Activated CD8-positive, alpha-beta T cell treated with anti-CD3 and anti-CD28 coated beads, Interleukin-2, amount 10 ng/mL, durations not matched to agents 7 days and 5 days (primary cell): ENCODE measurements around the gene PRKG1. TPM values are rescaled to one million over a fixed set of nuclear protein-coding genes. Genes with fewer than 3 reads are reported as not detected.

Experiments
- ATAC-seq: fragments of 150-1000 bp; cut with Tn5 transposase; one replicate; pipeline ENCODE4 v1.10.0; 2021; ENCODE audit warnings: moderate library complexity
- CTCF ChIA-PET: fragments of 350-600 bp; sonication (Branson Sonifier 250); formaldehyde crosslinking; loops from one replicate; lab custom pipeline; 2021; ENCODE audit warnings: antibody characterized with exemption; lab: Charles Lee
- POLR2A ChIA-PET: fragments of 350-600 bp; sonication (Branson Sonifier 250); formaldehyde crosslinking; loops from one replicate; lab custom pipeline; 2021; ENCODE audit warnings: antibody characterized with exemption; lab: Charles Lee
- DNase-seq: peaks from one replicate; pipeline ENCODE4 v3.0.0-alpha.2; 2020
- H3K27ac Mint-ChIP-seq: one replicate; pipeline ENCODE4 v1.8.0; 2021; ENCODE audit warnings: mild to moderate bottlenecking, mixed read lengths
- H3K27me3 Mint-ChIP-seq: one replicate; pipeline ENCODE4 v1.8.0; 2021; ENCODE audit warnings: low read depth, mixed read lengths
- H3K36me3 Mint-ChIP-seq: one replicate; pipeline ENCODE4 v1.8.0; 2021; ENCODE audit warnings: low read depth, mixed read lengths
- H3K4me1 Mint-ChIP-seq: one replicate; pipeline ENCODE4 v1.8.0; 2021; ENCODE audit warnings: low read depth, mixed read lengths
- H3K4me3 Mint-ChIP-seq: one replicate; pipeline ENCODE4 v1.8.0; 2021; ENCODE audit warnings: mild to moderate bottlenecking, mixed read lengths
- H3K9me3 Mint-ChIP-seq: one replicate; pipeline ENCODE4 v1.8.0; 2022; ENCODE audit warnings: mixed read lengths; ENCODE audit not compliant: insufficient read depth
- total RNA-seq, 2 experiments: library from RNA; stranded (reverse); gene quantifications; one replicate each; pipeline ENCODE4 v1.2.3, GENCODE V29; 2021

PRKG1 gene
- total RNA-seq, 2 experiments from 2014 or later, result not detected

GRCh38 chr10:51838471-51838870 lies 764.2 kb downstream of the PRKG1 start:
- no peak overlapping the region for H3K27ac Mint-ChIP-seq
- ChIA-PET CTCF (no interaction called here), POLR2A (no interaction called here)
- H3K4me3 Mint-ChIP-seq, result no peak overlapping the region
- H3K36me3 Mint-ChIP-seq, result no peaks in the 10 kb centered on the region
- H3K9me3 Mint-ChIP-seq, result no peaks in the 10 kb centered on the region
- no peak for ATAC-seq
- H3K27me3 Mint-ChIP-seq, result no peaks in the 10 kb centered on the region
- no peak for DNase-seq
- H3K4me1 Mint-ChIP-seq, result no peaks in the 10 kb centered on the region

GRCh38 chr10:51843966-51844365 lies 769.7 kb downstream of the PRKG1 start:
- ChIA-PET POLR2A (no interaction called here), CTCF (no interaction called here)
- no peaks in the 10 kb centered on the region for H3K9me3 Mint-ChIP-seq
- no peaks in the 10 kb centered on the region for H3K27me3 Mint-ChIP-seq
- no peaks in the 10 kb centered on the region for H3K4me1 Mint-ChIP-seq
- H3K4me3 Mint-ChIP-seq, result no peak overlapping the region
- no peak overlapping the region for H3K27ac Mint-ChIP-seq
- no peak for ATAC-seq
- H3K36me3 Mint-ChIP-seq, result no peaks in the 10 kb centered on the region
- no peak for DNase-seq

GRCh38 chr10:51846856-51847506 lies 772.7 kb downstream of the PRKG1 start:
- Mint-ChIP-seq H3K4me3 (no peak overlapping the region), H3K27me3 (no peaks in the 10 kb centered on the region), H3K4me1 (no peaks in the 10 kb centered on the region), H3K36me3 (no peaks in the 10 kb centered on the region), H3K9me3 (no peaks in the 10 kb centered on the region), H3K27ac (no peak overlapping the region)
- ChIA-PET POLR2A (interaction anchor here (1.2 kb wide), 1 partner anchor 21 kb away, joined by 3 read pairs; no protein-coding TSS in a partner anchor), CTCF (no interaction called here)
- DNase-seq (no peak), ATAC-seq (no peak)

GRCh38 chr10:51852297-51852696 lies 778.0 kb downstream of the PRKG1 start:
- ChIA-PET POLR2A (no interaction called here), CTCF (no interaction called here)
- DNase-seq, result no peak
- Mint-ChIP-seq H3K36me3 (no peaks in the 10 kb centered on the region), H3K4me1 (no peaks in the 10 kb centered on the region), H3K4me3 (no peak overlapping the region), H3K27me3 (no peaks in the 10 kb centered on the region), H3K27ac (no peak overlapping the region), H3K9me3 (no peaks in the 10 kb centered on the region)
- no peak for ATAC-seq

- Mint-ChIP-seq H3K27ac (no peak overlapping the region), H3K9me3 (no peaks in the 10 kb centered on the region), H3K27me3 (no peaks in the 10 kb centered on the region), H3K36me3 (no peaks in the 10 kb centered on the region), H3K4me3 (no peak overlapping the region), H3K4me1 (no peaks in the 10 kb centered on the region)
- POLR2A ChIA-PET, result no interaction called here
- ATAC-seq, result no peak
- CTCF ChIA-PET, result no interaction called here
- DNase-seq, result no peak
Measured at GRCh38 chr10:51857305-51857704, 783.0 kb downstream of the PRKG1 start.

GRCh38 chr10:51860257-51860656 lies 786.0 kb downstream of the PRKG1 start:
- DNase-seq (no peak), ATAC-seq (no peak)
- Mint-ChIP-seq H3K27me3 (no peaks in the 10 kb centered on the region), H3K9me3 (no peaks in the 10 kb centered on the region), H3K4me1 (no peaks in the 10 kb centered on the region), H3K27ac (no peak overlapping the region), H3K36me3 (no peaks in the 10 kb centered on the region), H3K4me3 (no peak overlapping the region)
- POLR2A ChIA-PET, result no interaction called here
- CTCF ChIA-PET, result no interaction called here

GRCh38 chr10:51861051-51861450 lies 786.8 kb downstream of the PRKG1 start:
- no peak overlapping the region for H3K4me3 Mint-ChIP-seq
- ChIA-PET POLR2A (no interaction called here), CTCF (no interaction called here)
- H3K36me3 Mint-ChIP-seq, result no peaks in the 10 kb centered on the region
- no peaks in the 10 kb centered on the region for H3K4me1 Mint-ChIP-seq
- no peak overlapping the region for H3K27ac Mint-ChIP-seq
- H3K9me3 Mint-ChIP-seq, result no peaks in the 10 kb centered on the region
- no peaks in the 10 kb centered on the region for H3K27me3 Mint-ChIP-seq
- ATAC-seq, result no peak
- no peak for DNase-seq

GRCh38 chr10:51861731-51862130 lies 787.4 kb downstream of the PRKG1 start:
- POLR2A ChIA-PET, result no interaction called here
- H3K36me3 Mint-ChIP-seq, result no peaks in the 10 kb centered on the region
- H3K4me1 Mint-ChIP-seq, result no peaks in the 10 kb centered on the region
- no peak overlapping the region for H3K4me3 Mint-ChIP-seq
- CTCF ChIA-PET, result no interaction called here
- H3K27ac Mint-ChIP-seq, result no peak overlapping the region
- no peak for ATAC-seq
- no peak for DNase-seq
- H3K9me3 Mint-ChIP-seq, result no peaks in the 10 kb centered on the region
- H3K27me3 Mint-ChIP-seq, result no peaks in the 10 kb centered on the region

GRCh38 chr10:51862149-51862548 lies 787.9 kb downstream of the PRKG1 start:
- ChIA-PET POLR2A (no interaction called here), CTCF (no interaction called here)
- H3K27me3 Mint-ChIP-seq, result no peaks in the 10 kb centered on the region
- H3K4me3 Mint-ChIP-seq, result no peak overlapping the region
- no peaks in the 10 kb centered on the region for H3K36me3 Mint-ChIP-seq
- ATAC-seq (no peak), DNase-seq (no peak)
- H3K4me1 Mint-ChIP-seq, result no peaks in the 10 kb centered on the region
- no peak overlapping the region for H3K27ac Mint-ChIP-seq
- H3K9me3 Mint-ChIP-seq, result no peaks in the 10 kb centered on the region

- ATAC-seq, result no peak
- no peaks in the 10 kb centered on the region for H3K4me1 Mint-ChIP-seq
- no peak for DNase-seq
- H3K27ac Mint-ChIP-seq, result no peak overlapping the region
- ChIA-PET CTCF (no interaction called here), POLR2A (no interaction called here)
- no peaks in the 10 kb centered on the region for H3K36me3 Mint-ChIP-seq
- H3K27me3 Mint-ChIP-seq, result no peaks in the 10 kb centered on the region
- no peaks in the 10 kb centered on the region for H3K9me3 Mint-ChIP-seq
- no peak overlapping the region for H3K4me3 Mint-ChIP-seq
Measured at GRCh38 chr10:51867956-51868355, 793.7 kb downstream of the PRKG1 start.

- no peak for DNase-seq
- ChIA-PET POLR2A (no interaction called here), CTCF (no interaction called here)
- no peak overlapping the region for H3K27ac Mint-ChIP-seq
- no peak for ATAC-seq
- no peaks in the 10 kb centered on the region for H3K9me3 Mint-ChIP-seq
- H3K4me1 Mint-ChIP-seq, result peaks cover 2% of the 10 kb centered on the region
- no peaks in the 10 kb centered on the region for H3K36me3 Mint-ChIP-seq
- no peaks in the 10 kb centered on the region for H3K27me3 Mint-ChIP-seq
- H3K4me3 Mint-ChIP-seq, result no peak overlapping the region
Measured at GRCh38 chr10:51874131-51874530, 799.8 kb downstream of the PRKG1 start.

GRCh38 chr10:51875610-51876009 lies 801.3 kb downstream of the PRKG1 start:
- no peak overlapping the region for H3K27ac Mint-ChIP-seq
- DNase-seq (no peak), ATAC-seq (no peak)
- ChIA-PET POLR2A (no interaction called here), CTCF (interaction anchor here (0.7 kb wide), 1 partner anchor 1232 kb away, joined by 3 read pairs; no protein-coding TSS in a partner anchor)
- H3K4me3 Mint-ChIP-seq, result no peak overlapping the region
- H3K4me1 Mint-ChIP-seq, result peaks cover 5% of the 10 kb centered on the region
- no peaks in the 10 kb centered on the region for H3K36me3 Mint-ChIP-seq
- H3K27me3 Mint-ChIP-seq, result no peaks in the 10 kb centered on the region
- H3K9me3 Mint-ChIP-seq, result no peaks in the 10 kb centered on the region

GRCh38 chr10:51876503-51876902 lies 802.2 kb downstream of the PRKG1 start:
- ChIA-PET POLR2A (no interaction called here), CTCF (interaction anchor here (0.7 kb wide), 1 partner anchor 1231 kb away, joined by 3 read pairs; no protein-coding TSS in a partner anchor)
- H3K4me3 Mint-ChIP-seq, result no peak overlapping the region
- ATAC-seq (no peak), DNase-seq (no peak)
- no peaks in the 10 kb centered on the region for H3K36me3 Mint-ChIP-seq
- no peak overlapping the region for H3K27ac Mint-ChIP-seq
- H3K9me3 Mint-ChIP-seq, result no peaks in the 10 kb centered on the region
- no peaks in the 10 kb centered on the region for H3K27me3 Mint-ChIP-seq
- peaks cover 5% of the 10 kb centered on the region for H3K4me1 Mint-ChIP-seq
